Immature natural killer cell (primary cell): ENCODE results near the gene HIF3A. TPM values are rescaled to one million over a fixed set of nuclear protein-coding genes. Genes with fewer than 3 reads are reported as not detected.
"Not testable (repeated sequence)": the region's sequence is repeated elsewhere in the genome, so short reads cannot be mapped to it uniquely, and the experiment has no call there.

Experiments
- DNase-seq, 3 donors: peaks; one replicate each; pipeline ENCODE4 v3.0.0; 2022; ENCODE audit warnings: mixed read lengths in 1 of 3
- H3K27ac Mint-ChIP-seq, 6 donors: one replicate each; pipeline ENCODE4 v1.8.0; 2020; ENCODE audit warnings: mixed read lengths in 6 of 6, mild to moderate bottlenecking in 5 of 6, inconsistent platforms in 4 of 6, moderate library complexity in 3 of 6
- H3K27me3 Mint-ChIP-seq, 3 donors: one replicate each; pipeline ENCODE4 v1.8.0; 2020 to 2021; ENCODE audit warnings: low read depth in 3 of 3, mild to moderate bottlenecking in 3 of 3, mixed read lengths in 3 of 3, moderate library complexity in 3 of 3, inconsistent platforms in 1 of 3
- H3K36me3 Mint-ChIP-seq, 3 donors: one replicate each; pipeline ENCODE4 v1.8.0; 2020; ENCODE audit warnings: mixed read lengths in 3 of 3, inconsistent platforms in 2 of 3, mild to moderate bottlenecking in 2 of 3
- H3K4me1 Mint-ChIP-seq, 2 donors: one replicate each; pipeline ENCODE4 v1.8.0; 2020; ENCODE audit warnings: inconsistent platforms in 2 of 2, mild to moderate bottlenecking in 2 of 2, mixed read lengths in 2 of 2, moderate library complexity in 1 of 2
- H3K4me3 Mint-ChIP-seq, 5 donors: one replicate each; pipeline ENCODE4 v1.8.0; 2020; ENCODE audit warnings: mild to moderate bottlenecking in 5 of 5, mixed read lengths in 5 of 5, inconsistent platforms in 3 of 5, moderate library complexity in 3 of 5
- H3K9me3 Mint-ChIP-seq, 6 donors: one replicate each; pipeline ENCODE4 v1.8.0; 2020; ENCODE audit warnings: mild to moderate bottlenecking in 6 of 6, mixed read lengths in 6 of 6, inconsistent platforms in 4 of 6, moderate library complexity in 3 of 6
- polyA plus RNA-seq, 3 donors: library from polyadenylated mRNA; unstranded; fragments of 300-500 nt; fragmentation: Illumina TruSeq; gene quantifications; one replicate each; pipeline ENCODE4 v1.2.3, GENCODE V29; 2021

HIF3A gene
- polyA plus RNA-seq, 3 donors from 2014 or later: not detected

GRCh38 chr19:46361915-46362314, 65.1 kb downstream of the HIF3A start:
- Mint-ChIP-seq H3K36me3 (peaks cover 11 to 17% (median 14%) of the 10 kb centered on the region in 3 donors), H3K27ac (peak overlapping the region; percentile 37 to 93 (median 77)), H3K4me3 (peak overlapping the region; percentile 79 to 96 (median 90)), H3K9me3 (no peaks in the 10 kb centered on the region), H3K4me1 (peaks cover 39 to 83% of the 10 kb centered on the region in 2 donors), H3K27me3 (peaks cover 0 to 2% (median 2%) of the 10 kb centered on the region in 3 donors)
- DNase-seq: peak; percentile 30 to 59 (median 58)

DNA sequence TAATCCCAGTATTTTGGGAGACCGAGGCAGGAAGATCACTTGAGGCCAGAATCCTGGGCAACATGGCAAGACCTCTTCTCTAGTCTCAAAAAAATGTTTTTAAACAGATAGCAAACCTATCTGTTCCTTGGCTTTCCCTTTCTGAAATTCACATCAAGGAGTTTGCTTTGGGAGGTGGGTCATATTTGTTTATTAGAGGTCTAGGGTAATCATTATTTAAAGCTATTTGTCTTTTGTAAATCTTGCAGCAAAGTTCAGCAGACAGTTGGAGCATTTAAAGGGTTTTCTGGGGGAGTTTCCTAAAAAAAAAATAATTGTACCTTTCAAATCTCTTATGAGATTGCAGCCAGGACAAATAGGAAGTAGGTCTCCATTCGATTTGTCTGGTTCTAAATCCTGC, 67.5 kb downstream of the HIF3A start:
- Mint-ChIP-seq H3K4me1 (peaks cover 37 to 81% of the 10 kb centered on the region in 2 donors), H3K4me3 (peak overlapping the region in 1 of 5 donors; percentile 35), H3K9me3 (no peaks in the 10 kb centered on the region), H3K36me3 (peaks cover 8 to 11% (median 10%) of the 10 kb centered on the region in 3 donors), H3K27me3 (peaks cover 0 to 2% (median 2%) of the 10 kb centered on the region in 3 donors), H3K27ac (no peak overlapping the region)
- no peak for DNase-seq

DNA sequence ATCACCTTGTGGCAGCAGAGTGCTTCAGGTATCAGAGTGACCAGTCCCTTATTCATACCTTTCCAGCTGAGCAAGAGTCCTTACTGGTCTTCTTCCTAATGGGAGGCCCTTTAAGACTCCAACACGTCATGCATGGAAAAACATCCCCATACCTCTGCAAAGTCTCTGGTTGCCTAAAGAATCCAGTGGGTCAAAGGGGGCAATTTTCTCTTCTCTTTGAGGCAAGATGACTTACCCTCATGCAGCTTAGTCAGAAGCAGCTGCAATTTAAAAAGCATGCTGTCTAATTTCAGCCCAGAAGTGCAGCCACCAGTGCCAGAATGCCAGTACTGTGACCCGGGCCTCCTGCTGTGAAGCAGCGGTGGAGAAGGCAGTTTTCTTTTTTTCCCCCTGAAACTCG, 68.7 kb downstream of the HIF3A start:
- H3K36me3 Mint-ChIP-seq: peaks cover 8 to 11% (median 10%) of the 10 kb centered on the region in 3 donors
- no peak overlapping the region for H3K4me3 Mint-ChIP-seq
- peaks cover 0 to 2% (median 2%) of the 10 kb centered on the region in 3 donors for H3K27me3 Mint-ChIP-seq
- DNase-seq: no peak
- no peaks in the 10 kb centered on the region for H3K9me3 Mint-ChIP-seq
- H3K27ac Mint-ChIP-seq: peak overlapping the region in 3 of 6 donors; percentile 53 to 83 (median 60)
- peaks cover 31 to 69% of the 10 kb centered on the region in 2 donors for H3K4me1 Mint-ChIP-seq

GRCh38 chr19:46366620-46367292, 69.9 kb downstream of the HIF3A start:
- no peaks in the 10 kb centered on the region for H3K9me3 Mint-ChIP-seq
- peak overlapping the region in 1 of 5 donors; percentile 10 for H3K4me3 Mint-ChIP-seq
- H3K4me1 Mint-ChIP-seq: peaks cover 33 to 72% of the 10 kb centered on the region in 2 donors
- H3K27me3 Mint-ChIP-seq: peaks cover 0 to 2% (median 2%) of the 10 kb centered on the region in 3 donors
- no peak for DNase-seq
- peak overlapping the region in 4 of 6 donors; percentile 13 to 68 (median 37) for H3K27ac Mint-ChIP-seq
- H3K36me3 Mint-ChIP-seq: peaks cover 9 to 13% (median 12%) of the 10 kb centered on the region in 3 donors

GRCh38 chr19:46367426-46367825, 70.6 kb downstream of the HIF3A start:
- DNase-seq: no peak
- Mint-ChIP-seq H3K4me3 (no peak overlapping the region), H3K27ac (peak overlapping the region in 1 of 6 donors; percentile 3), H3K36me3 (peaks cover 6 to 12% (median 10%) of the 10 kb centered on the region in 3 donors), H3K27me3 (no peaks in the 10 kb centered on the region), H3K9me3 (no peaks in the 10 kb centered on the region), H3K4me1 (peaks cover 34 to 73% of the 10 kb centered on the region in 2 donors)

DNA sequence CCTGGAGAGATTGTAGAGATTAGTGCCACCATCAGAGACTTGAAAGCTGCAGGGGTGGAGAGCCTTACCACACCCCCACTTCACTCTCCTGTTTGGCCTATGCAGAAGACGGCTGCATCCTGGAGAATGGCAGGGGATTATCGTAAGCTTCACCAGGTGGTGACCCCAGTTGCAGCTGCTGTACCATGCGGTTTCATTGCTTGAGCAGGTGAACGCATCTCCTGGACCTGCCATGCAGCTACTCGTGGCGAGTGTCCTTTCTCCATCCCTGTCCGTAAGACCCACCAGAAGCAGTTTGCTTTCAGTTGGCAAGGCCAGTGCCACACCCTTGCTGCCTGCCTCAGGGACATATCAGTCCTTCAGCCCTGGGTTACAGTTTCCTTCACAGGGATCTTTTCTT, 71.3 kb downstream of the HIF3A start:
- Mint-ChIP-seq H3K36me3 (peaks cover 6 to 12% (median 10%) of the 10 kb centered on the region in 3 donors), H3K27ac (peak overlapping the region in 1 of 6 donors; percentile 36), H3K9me3 (no peaks in the 10 kb centered on the region), H3K27me3 (no peaks in the 10 kb centered on the region), H3K4me1 (peaks cover 34 to 77% of the 10 kb centered on the region in 2 donors), H3K4me3 (no peak overlapping the region)
- no peak for DNase-seq

- no peaks in the 10 kb centered on the region for H3K27me3 Mint-ChIP-seq
- no peak for DNase-seq
- H3K27ac Mint-ChIP-seq: no peak overlapping the region
These were observed 73.0 kb downstream of the HIF3A start for GRCh38 chr19:46369817-46370216.

DNA sequence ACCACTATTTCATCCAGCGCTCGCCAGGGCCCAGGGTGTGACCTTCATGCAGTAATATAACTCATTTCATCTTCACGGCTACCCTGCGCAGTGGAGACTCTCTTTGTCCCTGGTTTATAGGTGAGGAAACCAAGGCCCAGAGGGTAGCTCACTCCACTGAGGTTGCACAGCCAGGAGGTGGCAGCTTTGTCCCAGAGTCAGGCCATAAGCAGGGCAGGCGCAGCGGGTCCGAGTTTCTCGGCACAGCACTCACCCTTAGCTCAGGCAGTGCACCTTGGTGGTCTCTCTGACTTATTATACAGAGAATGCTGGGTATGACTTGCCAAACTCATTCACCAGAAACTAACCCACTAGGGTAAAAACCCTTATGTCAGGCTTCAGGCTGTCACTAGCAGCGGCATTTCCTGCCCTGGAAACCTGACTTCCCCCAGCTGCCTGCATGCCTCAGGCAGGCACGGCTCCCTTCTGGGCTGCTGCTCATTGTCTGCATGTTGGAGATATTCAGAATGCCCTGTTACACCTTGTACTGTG, 74.6 kb downstream of the HIF3A start:
- Mint-ChIP-seq H3K36me3 (peaks cover 0 to 4% (median 3%) of the 10 kb centered on the region in 3 donors), H3K4me1 (peaks cover 19 to 47% of the 10 kb centered on the region in 2 donors), H3K27ac (peak overlapping the region; percentile 79 to 93 (median 84)), H3K9me3 (no peaks in the 10 kb centered on the region), H3K27me3 (no peaks in the 10 kb centered on the region), H3K4me3 (peak overlapping the region in 4 of 5 donors; percentile 58 to 71 (median 64))
- no peak for DNase-seq

More at GRCh38 chr19:46369817-46370216, 73.0 kb downstream of the HIF3A start:
- Mint-ChIP-seq H3K36me3 (peaks cover 0 to 7% (median 3%) of the 10 kb centered on the region in 3 donors), H3K9me3 (no peaks in the 10 kb centered on the region), H3K4me3 (no peak overlapping the region), H3K4me1 (peaks cover 28 to 61% of the 10 kb centered on the region in 2 donors)

DNA sequence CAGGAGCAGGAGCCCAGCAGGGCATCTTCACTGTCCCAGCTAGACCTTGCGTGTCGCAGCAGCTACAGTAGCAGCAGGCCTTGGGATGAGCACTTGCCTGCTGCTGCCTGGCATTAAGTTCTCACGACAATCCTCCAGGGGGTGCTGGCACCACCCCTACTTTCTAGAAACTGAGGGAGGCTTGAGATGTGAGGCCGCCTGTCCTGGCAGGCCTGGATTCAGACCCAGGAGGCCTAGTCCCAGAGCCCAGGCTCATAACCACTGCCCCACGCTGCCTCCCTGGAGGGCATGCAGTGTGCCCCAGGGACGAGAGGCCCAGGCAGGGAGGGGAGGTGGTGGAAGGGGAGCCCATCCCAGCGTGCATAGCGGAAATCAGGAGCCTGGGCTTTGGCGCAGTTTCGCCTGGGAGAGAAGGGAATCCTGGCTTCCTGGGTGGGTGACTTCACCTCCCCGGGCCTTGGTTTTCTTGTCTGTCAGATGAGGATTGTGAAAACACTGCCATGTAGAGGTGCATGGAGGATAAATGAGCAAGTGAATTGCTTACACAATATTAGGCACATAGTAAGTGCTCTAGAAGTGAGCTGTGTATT, 76.2 kb downstream of the HIF3A start:
- no peak overlapping the region for H3K4me3 Mint-ChIP-seq
- peaks cover 16 to 32% of the 10 kb centered on the region in 2 donors for H3K4me1 Mint-ChIP-seq
- DNase-seq: no peak
- H3K27me3 Mint-ChIP-seq: no peaks in the 10 kb centered on the region
- no peaks in the 10 kb centered on the region for H3K9me3 Mint-ChIP-seq
- H3K27ac Mint-ChIP-seq: peak overlapping the region in 2 of 6 donors; percentile 26 to 29
- peaks cover 0 to 18% (median 8%) of the 10 kb centered on the region in 3 donors for H3K36me3 Mint-ChIP-seq

DNA sequence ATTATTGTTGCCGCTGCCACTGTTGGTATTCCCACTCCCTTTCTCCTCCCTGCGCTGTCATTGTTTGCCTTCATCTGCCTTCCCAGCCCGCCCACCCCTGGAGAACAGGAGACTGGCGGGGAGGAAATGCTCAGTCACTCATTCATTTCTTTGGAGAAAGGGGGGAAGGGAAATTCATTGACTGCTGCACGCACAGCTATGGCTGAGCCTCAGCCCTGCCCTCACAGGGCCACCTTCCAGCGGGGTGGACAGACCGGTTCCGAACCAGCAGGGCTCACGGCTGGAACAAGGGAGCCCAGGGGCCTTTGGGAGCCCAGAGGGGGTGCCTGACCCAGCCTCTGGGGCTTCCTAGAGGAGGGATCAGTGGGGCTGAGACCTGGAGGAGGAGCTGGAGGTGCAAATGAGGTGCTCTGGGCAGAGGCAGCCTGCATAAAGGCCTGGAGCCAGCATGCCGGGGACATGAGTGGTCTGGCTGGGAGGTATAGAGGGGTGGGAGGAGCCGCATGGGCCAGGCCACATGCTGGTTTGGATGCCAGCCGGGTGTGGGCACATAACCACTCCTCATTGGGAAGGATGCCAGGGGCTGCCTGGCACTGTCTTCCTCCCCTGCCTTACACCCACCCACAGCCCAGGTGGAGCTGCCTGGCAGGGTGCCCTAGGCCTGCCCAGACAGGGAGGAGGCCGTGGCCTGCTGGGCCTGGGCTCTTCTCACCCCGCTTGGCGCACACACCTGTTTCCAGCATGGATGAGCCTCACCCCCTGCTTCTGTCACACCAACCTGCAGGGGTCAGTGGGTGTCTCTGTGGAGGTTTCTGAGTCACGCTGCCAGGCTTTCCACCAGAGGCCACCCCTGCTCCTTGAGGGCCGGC, 76.9 kb downstream of the HIF3A start:
- no peak for DNase-seq
- Mint-ChIP-seq H3K27ac (no peak overlapping the region), H3K27me3 (no peaks in the 10 kb centered on the region), H3K4me1 (peaks cover 16 to 28% of the 10 kb centered on the region in 2 donors), H3K9me3 (no peaks in the 10 kb centered on the region), H3K36me3 (peaks cover 0 to 20% (median 11%) of the 10 kb centered on the region in 3 donors), H3K4me3 (no peak overlapping the region)

DNA sequence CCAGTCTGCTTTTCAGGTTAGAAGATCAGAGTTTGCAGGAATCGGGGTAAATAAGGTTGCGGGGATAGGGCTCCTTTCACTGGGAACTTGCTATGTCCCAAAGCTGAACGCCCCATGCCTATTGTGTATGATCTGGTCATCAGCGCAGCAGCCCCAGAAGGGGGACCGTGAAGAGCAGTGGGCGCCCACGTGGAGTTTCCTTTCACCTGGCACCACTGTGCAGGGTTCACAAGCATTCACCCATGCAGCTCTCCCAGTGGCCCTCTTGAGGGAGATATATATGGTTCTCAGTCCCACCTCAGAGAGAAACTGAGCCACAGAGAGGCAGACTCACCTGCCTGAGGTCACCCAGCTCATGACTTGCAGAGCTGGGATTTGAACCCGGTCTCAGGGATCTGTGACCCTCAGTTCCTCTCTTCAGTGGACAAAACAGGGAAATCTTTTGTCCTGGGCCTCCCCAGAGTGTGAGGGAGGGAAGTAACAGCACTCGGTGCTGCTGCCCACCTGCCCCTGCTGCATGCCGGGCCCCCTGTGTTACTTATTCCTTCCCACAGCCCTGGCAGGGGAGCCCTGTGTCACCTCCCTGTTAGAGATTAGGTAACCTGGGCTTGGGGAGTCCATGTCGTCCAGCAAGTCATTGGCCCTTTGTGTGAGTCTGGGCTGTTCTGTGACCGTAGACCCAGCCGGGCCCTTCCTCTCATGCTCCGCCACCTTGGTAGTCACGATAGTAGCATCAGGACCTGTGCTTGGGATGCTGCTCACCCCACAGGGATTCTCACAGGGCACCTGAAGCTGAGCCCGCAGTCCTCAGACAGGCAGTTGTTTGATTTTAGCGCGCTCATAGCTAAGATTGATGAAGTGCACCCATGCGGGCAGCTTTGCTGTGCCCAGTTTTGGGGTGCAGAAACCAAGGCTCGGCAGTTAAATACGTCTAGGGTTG, 78.0 kb downstream of the HIF3A start:
- H3K36me3 Mint-ChIP-seq: peaks cover 0 to 23% (median 15%) of the 10 kb centered on the region in 3 donors
- no peaks in the 10 kb centered on the region for H3K27me3 Mint-ChIP-seq
- no peak for DNase-seq
- H3K27ac Mint-ChIP-seq: peak overlapping the region in 2 of 6 donors; percentile 7 to 49
- no peak overlapping the region for H3K4me3 Mint-ChIP-seq
- H3K9me3 Mint-ChIP-seq: no peaks in the 10 kb centered on the region
- H3K4me1 Mint-ChIP-seq: peaks cover 16 to 28% of the 10 kb centered on the region in 2 donors

DNA sequence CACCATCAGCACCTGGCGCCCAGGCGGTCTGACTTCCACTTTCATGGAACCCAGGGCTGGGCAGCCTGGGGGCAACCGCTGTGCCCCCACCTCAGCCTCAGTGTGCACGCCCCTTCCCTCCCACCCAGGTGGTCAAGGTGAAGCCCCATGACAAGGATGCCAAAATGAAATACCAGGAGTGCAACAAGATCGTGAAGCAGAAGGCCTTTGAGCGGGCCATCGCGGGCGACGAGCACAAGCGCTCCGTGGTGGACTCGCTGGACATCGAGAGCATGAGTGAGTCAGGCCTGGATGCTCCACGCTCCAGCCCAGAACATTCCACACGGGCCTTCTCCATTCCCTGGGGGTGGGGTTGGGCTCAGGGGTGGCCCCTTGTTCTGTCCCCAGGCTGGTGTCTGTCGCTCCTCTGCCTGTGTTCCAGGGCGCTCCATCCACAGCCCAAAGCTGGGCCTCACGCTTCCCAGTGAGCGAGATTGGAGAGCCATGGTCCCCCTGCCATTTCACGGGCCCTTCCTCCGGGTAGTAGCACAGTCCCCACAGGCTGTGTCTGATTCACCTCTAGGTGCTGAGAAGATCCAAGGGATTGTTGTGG, 78.7 kb downstream of the HIF3A start:
- not testable (repeated sequence) for H3K9me3 Mint-ChIP-seq, H3K4me3 Mint-ChIP-seq, H3K27me3 Mint-ChIP-seq, DNase-seq
- Mint-ChIP-seq H3K27ac (peak overlapping the region in 3 of 6 donors; percentile 17 to 68 (median 46)), H3K36me3 (peaks cover 0 to 27% (median 15%) of the 10 kb centered on the region in 3 donors), H3K4me1 (peaks cover 16 to 33% of the 10 kb centered on the region in 2 donors)
